ENCODE measurements around the gene ISLR.

GRCh38 chr15:74200412-74200815, 26.9 kb downstream of the ISLR start:
- TF ChIP-seq CTCF (conservative IDR thresholded peaks at IDR 0.05; ENCODE audit: low read depth in 2 of 2) (no peak), JUNB (IDR thresholded peaks at IDR 0.05; ENCODE audit: unreplicated experiment) (no peak), EZH2phosphoT487 (IDR thresholded peaks at IDR 0.05; ENCODE audit: unreplicated experiment) (no peak), EZH2 (IDR thresholded peaks at IDR 0.05; ENCODE audit: low read depth, unreplicated experiment) (no peak), POLR2AphosphoS5 (IDR thresholded peaks at IDR 0.05; ENCODE audit: low read depth) (no peak), CREB1 (CRISPR knock-in tag; IDR thresholded peaks at IDR 0.05; ENCODE audit: low read depth) (no peak), REST (IDR thresholded peaks at IDR 0.05; ENCODE audit: unreplicated experiment) (no peak), STAT1 (IDR thresholded peaks at IDR 0.05; ENCODE audit: unreplicated experiment) (no peak)

Measured in GM23338 (cell line).